Esophagus muscularis mucosa (tissue), 4 donors: ENCODE data around the gene DYNC2H1. TPM values are rescaled to one million over a fixed set of nuclear protein-coding genes. Genes with fewer than 3 reads are reported as not detected.

Experiments used
- DNase-seq: peaks from one replicate; pipeline ENCODE4 v3.0.0-alpha.2; 2017; ENCODE audit errors: extremely low spot score
- H3K27ac ChIP-seq, 4 donors: fragments of 200-600 bp; sonication (generic); replicated peaks in 1 of 4; 1 replicate in 3 of 4; 2 replicates in 1 of 4; pipeline ENCODE4 v1.5.1; 2016 to 2019; ENCODE audit warnings: mild to moderate bottlenecking in 1 of 4
- H3K27me3 ChIP-seq, 4 donors: fragments of 200-600 bp; sonication (generic); one replicate each; pipeline versions ENCODE4 v1.5.1 to v1.6.0; 2016 to 2019
- H3K36me3 ChIP-seq, 4 donors: fragments of 200-600 bp; sonication (generic); one replicate each; pipeline ENCODE4 v1.5.1; 2016 to 2019
- H3K4me1 ChIP-seq, 4 donors: fragments of 200-600 bp; sonication (generic); one replicate each; pipeline ENCODE4 v1.5.1; 2016 to 2019
- H3K4me3 ChIP-seq, 4 donors: fragments of 200-600 bp; sonication (generic); 1 replicate in 2 of 4; 2 replicates in 2 of 4; pipeline ENCODE4 v1.5.1; 2016 to 2019; ENCODE audit warnings: mild to moderate bottlenecking in 4 of 4, moderate library complexity in 1 of 4
- H3K9me3 ChIP-seq, 4 donors: fragments of 200-600 bp; sonication (generic); 1 replicate in 3 of 4; 2 replicates in 1 of 4; pipeline ENCODE4 v1.5.1; 2016 to 2019
- EP300 ChIP-seq: sonication (generic); formaldehyde crosslinking; IDR thresholded peaks from one replicate; pipeline ENCODE4 v1.6.1; 2017; ENCODE audit warnings: antibody characterized with exemption
- POLR2A ChIP-seq: fragments of 450-650 bp; IDR thresholded peaks from one replicate; pipeline ENCODE4 v1.6.1; 2017; ENCODE audit warnings: antibody characterized with exemption, moderate library complexity, mild to moderate bottlenecking, low read depth
- POLR2AphosphoS5 ChIP-seq, 2 donors: sonication (generic); formaldehyde crosslinking; IDR thresholded peaks; one replicate each; pipeline ENCODE4 v1.6.1; 2017; ENCODE audit warnings: antibody characterized with exemption in 2 of 2
- WGBS: methylation state at CpG from one replicate; pipeline ENCODE4 v1.1.5; 2018; 5-methylcytosine and 5-hydroxymethylcytosine counted together
- intact Hi-C: fragments of 100-400 bp; cut with DNase I; formaldehyde crosslinking; loops from one replicate; pipeline ENCODE4 v1.15.1; 2023
- total RNA-seq, 4 donors: library from RNA; depleted of rRNA; stranded (reverse); fragments of >200 nt; gene quantifications; one replicate each; pipeline versions ENCODE4 v1.1.0 to v1.2.1, GENCODE V29; 2016
- TF ChIP-seq, protein P1 (sequence below), 3 experiments: fragments of 200-600 bp in 2 of 3; fragments of 450-650 bp in 1 of 3; sonication (generic) in 2 of 3; IDR thresholded peaks; one replicate each; pipeline ENCODE4 v1.5.1; 2017 to 2019; ENCODE audit warnings: antibody characterized with exemption in 3 of 3, mild to moderate bottlenecking in 2 of 3, moderate library complexity in 1 of 3

Gene DYNC2H1
- total RNA-seq, 4 donors from 2014 or later = 9.2 to 14.5 (median 12.5) TPM

DNA sequence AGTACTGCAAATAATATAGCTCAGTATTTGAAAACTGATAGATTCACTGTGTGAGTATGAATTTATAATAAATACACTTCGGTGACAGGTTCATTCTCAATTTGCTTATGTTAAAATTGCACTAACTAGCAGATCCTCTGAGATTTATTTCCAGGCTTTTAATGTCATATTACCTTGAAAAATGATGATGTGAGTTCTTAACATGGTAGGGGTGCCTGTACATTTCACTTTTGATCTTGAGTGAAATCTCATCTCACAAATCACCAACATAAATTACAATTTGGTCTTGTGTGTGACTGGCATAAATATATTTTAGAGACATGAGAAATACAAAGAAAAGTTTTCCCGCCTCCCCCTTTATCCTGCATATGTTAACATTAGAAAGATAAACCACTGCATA, 240.4 kb downstream of the DYNC2H1 start:
- H3K27ac ChIP-seq = no peak overlapping the region
- no peaks in the 10 kb centered on the region for H3K9me3 ChIP-seq
- no peak for DNase-seq
- WGBS = 97% methylated on average over 2 of the region's 2 CpGs
- H3K4me1 ChIP-seq = no peaks in the 10 kb centered on the region
- no peaks in the 10 kb centered on the region for H3K36me3 ChIP-seq
- no peaks in the 10 kb centered on the region for H3K27me3 ChIP-seq
- intact Hi-C loops = no loop called here
- no peak overlapping the region for H3K4me3 ChIP-seq
- TF ChIP-seq, protein P1, sequence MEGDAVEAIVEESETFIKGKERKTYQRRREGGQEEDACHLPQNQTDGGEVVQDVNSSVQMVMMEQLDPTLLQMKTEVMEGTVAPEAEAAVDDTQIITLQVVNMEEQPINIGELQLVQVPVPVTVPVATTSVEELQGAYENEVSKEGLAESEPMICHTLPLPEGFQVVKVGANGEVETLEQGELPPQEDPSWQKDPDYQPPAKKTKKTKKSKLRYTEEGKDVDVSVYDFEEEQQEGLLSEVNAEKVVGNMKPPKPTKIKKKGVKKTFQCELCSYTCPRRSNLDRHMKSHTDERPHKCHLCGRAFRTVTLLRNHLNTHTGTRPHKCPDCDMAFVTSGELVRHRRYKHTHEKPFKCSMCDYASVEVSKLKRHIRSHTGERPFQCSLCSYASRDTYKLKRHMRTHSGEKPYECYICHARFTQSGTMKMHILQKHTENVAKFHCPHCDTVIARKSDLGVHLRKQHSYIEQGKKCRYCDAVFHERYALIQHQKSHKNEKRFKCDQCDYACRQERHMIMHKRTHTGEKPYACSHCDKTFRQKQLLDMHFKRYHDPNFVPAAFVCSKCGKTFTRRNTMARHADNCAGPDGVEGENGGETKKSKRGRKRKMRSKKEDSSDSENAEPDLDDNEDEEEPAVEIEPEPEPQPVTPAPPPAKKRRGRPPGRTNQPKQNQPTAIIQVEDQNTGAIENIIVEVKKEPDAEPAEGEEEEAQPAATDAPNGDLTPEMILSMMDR (IDR thresholded peaks at IDR 0.05) = no peak
- TF ChIP-seq POLR2A (no peak), EP300 (no peak), POLR2AphosphoS5 (IDR thresholded peaks at IDR 0.05) (no peak)

DNA sequence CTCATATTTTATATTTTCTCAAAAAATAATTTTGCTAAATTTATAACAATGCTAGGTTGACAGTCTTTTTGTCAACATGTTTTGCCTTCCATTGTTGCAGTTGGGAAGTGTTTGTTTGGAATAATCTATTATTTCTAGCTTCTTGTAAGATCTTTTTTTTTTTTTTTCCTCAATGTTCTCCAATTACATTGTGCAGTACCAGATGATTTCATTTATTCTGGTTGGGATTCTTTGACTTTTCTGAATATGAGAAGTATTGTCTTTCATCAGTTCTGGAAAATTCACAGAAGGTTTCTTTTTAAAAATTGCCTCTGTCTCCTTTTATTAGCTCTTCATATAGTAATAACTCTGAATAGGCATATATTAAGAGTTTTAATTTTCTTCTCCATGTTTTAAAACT, 245.4 kb downstream of the DYNC2H1 start:
- intact Hi-C loops = no loop called here
- no peaks in the 10 kb centered on the region for H3K4me1 ChIP-seq
- peaks cover 0 to 3% (median 0%) of the 10 kb centered on the region in 4 donors for H3K36me3 ChIP-seq
- no peak overlapping the region for H3K4me3 ChIP-seq
- no peak overlapping the region for H3K27ac ChIP-seq
- no peak for TF ChIP-seq EP300
- no peak for TF ChIP-seq POLR2AphosphoS5 (IDR thresholded peaks at IDR 0.05)
- TF ChIP-seq POLR2A = no peak
- TF ChIP-seq, protein P1 (IDR thresholded peaks at IDR 0.05) = no peak
- H3K9me3 ChIP-seq = no peaks in the 10 kb centered on the region
- DNase-seq = no peak
- no peaks in the 10 kb centered on the region for H3K27me3 ChIP-seq

DNA sequence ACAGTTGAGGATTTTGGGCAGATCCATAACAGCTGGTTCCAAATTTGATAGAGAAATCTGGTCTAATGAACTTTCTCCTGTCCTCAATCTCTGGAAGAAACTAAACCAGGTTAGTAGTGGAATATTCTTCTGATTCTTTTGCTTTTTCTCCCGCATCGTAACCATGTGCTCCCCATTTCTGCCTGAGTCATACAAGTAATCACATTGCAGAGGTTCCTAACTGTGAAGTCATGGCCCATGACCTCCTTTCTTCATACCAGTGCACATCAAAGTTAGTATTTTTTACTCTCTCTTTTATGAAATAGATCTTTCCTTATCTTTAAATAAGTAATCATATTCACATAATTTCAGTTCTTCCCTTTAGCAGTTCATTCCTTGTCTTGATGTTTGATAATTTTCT, 249.0 kb downstream of the DYNC2H1 start:
- H3K4me1 ChIP-seq = no peaks in the 10 kb centered on the region
- TF ChIP-seq EP300 (no peak), POLR2A (no peak)
- TF ChIP-seq, protein P1 (IDR thresholded peaks at IDR 0.05) = no peak
- 85% methylated on average over 2 of the region's 2 CpGs for WGBS
- H3K9me3 ChIP-seq = no peaks in the 10 kb centered on the region
- H3K36me3 ChIP-seq = peaks cover 0 to 3% (median 0%) of the 10 kb centered on the region in 4 donors
- DNase-seq = no peak
- intact Hi-C loops = no loop called here
- no peaks in the 10 kb centered on the region for H3K27me3 ChIP-seq
- no peak overlapping the region for H3K27ac ChIP-seq
- no peak overlapping the region for H3K4me3 ChIP-seq

DNA sequence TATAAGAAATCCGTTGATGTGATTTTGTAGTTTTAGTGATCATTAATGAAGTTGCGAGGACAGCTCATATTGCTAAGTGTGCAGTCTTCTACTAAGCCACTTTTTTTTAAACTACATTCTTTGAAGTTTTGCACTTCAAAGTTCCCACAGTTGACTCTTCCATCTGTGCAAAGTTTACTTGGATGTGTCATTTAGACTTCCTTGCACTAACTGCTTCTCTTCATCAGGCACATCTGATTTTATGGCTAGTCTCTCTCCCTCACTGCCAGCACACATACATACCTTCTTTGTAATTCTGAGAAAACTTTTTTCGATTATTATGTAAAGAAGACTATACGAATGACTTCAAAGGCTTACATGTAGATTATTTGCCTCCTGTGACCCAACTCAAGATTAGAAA, 250.0 kb downstream of the DYNC2H1 start:
- no peaks in the 10 kb centered on the region for H3K27me3 ChIP-seq

DNA sequence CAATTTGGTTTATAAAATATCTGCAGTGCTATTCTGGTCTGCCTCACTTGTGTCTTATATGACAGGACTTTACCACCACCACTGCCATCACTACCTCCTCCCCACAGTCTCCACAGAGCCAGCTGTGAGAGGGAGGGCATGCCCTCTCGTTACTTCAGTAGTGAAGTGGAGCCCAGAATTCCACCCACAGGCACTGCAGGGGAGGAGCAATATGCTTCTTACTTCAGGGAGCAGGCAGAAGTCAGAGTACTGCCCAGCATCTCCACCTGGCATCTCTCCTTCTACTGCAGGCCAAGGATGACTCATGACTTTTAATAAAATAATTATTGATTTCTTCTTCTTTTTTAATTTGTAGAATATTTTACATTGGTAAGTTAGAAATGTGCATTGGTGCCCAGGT, 255.5 kb downstream of the DYNC2H1 start:
- TF ChIP-seq POLR2AphosphoS5 (IDR thresholded peaks at IDR 0.05) (no peak), EP300 (no peak), POLR2A (no peak)
- TF ChIP-seq, protein P1 (IDR thresholded peaks at IDR 0.05) = no peak
- WGBS = 60% methylated on average over 1 of the region's 1 CpG
- intact Hi-C loops = no loop called here
- Histone ChIP-seq H3K4me1 (no peaks in the 10 kb centered on the region), H3K4me3 (no peak overlapping the region), H3K27me3 (no peaks in the 10 kb centered on the region), H3K27ac (no peak overlapping the region), H3K36me3 (peaks cover 0 to 12% (median 6%) of the 10 kb centered on the region in 4 donors), H3K9me3 (no peaks in the 10 kb centered on the region)
- DNase-seq = no peak

More for the DNA sequence above, 250.0 kb downstream of the DYNC2H1 start:
- Histone ChIP-seq H3K4me1 (no peaks in the 10 kb centered on the region), H3K4me3 (no peak overlapping the region), H3K9me3 (no peaks in the 10 kb centered on the region), H3K36me3 (peaks cover 0 to 3% (median 0%) of the 10 kb centered on the region in 4 donors), H3K27ac (no peak overlapping the region)
- TF ChIP-seq EP300 = no peak
- TF ChIP-seq, protein P1 (IDR thresholded peaks at IDR 0.05) = no peak
- 81% methylated on average over 4 of the region's 4 CpGs for WGBS
- intact Hi-C loops = no loop called here
- no peak for DNase-seq
